DMS 273 (cell line): ENCODE data around the gene TWNK.
"Not testable (repeated sequence)": the region's sequence is repeated elsewhere in the genome, so short reads cannot be mapped to it uniquely, and the experiment has no call there.

ENCODE experiments used
- DNase-seq: peaks from one replicate; lab custom pipeline; 2025; ENCODE audit not compliant: unreplicated experiment; lab: John Stamatoyannopoulos, UW

TWNK gene

GRCh38 chr10:101029520-101030295 lies 42.4 kb downstream of the TWNK start:
- DNase-seq, result no peak

GRCh38 chr10:101030496-101031127 lies 43.3 kb downstream of the TWNK start:
- DNase-seq, result no peak

GRCh38 chr10:101031128-101031795 lies 43.9 kb downstream of the TWNK start, which contains the start of the genes PDZD7 and SFXN3:
PDZD7 (minus strand) TSS chr10:101031129; CDS start chr10:101030219, 910 bp downstream.
SFXN3 (plus strand) TSS chr10:101031234; CDS start chr10:101034695, 3,461 bp downstream.
- peak; percentile 93 for DNase-seq

- DNase-seq, result peak; percentile 67
Measured at GRCh38 chr10:101031796-101032636, 44.7 kb downstream of the TWNK start.

GRCh38 chr10:101032637-101033224 lies 45.4 kb downstream of the TWNK start:
- peak; percentile 89 for DNase-seq

GRCh38 chr10:101033276-101033675 lies 45.9 kb downstream of the TWNK start:
- DNase-seq, result no peak

GRCh38 chr10:101034404-101034803 lies 47.1 kb downstream of the TWNK start:
- DNase-seq, result not testable (repeated sequence)

GRCh38 chr10:101035314-101035713 lies 48.0 kb downstream of the TWNK start:
- no peak for DNase-seq

- DNase-seq, result no peak
Measured at GRCh38 chr10:101035916-101036702, 48.8 kb downstream of the TWNK start.

- no peak for DNase-seq
Measured at GRCh38 chr10:101036726-101037125, 49.4 kb downstream of the TWNK start.

- DNase-seq, result no peak
Measured at GRCh38 chr10:101038484-101038883, 51.1 kb downstream of the TWNK start.

- DNase-seq, result no peak
Measured at GRCh38 chr10:101040061-101040460, 52.7 kb downstream of the TWNK start.

- no peak for DNase-seq
Measured at GRCh38 chr10:101040851-101041250, 53.5 kb downstream of the TWNK start.

- peak; percentile 86 for DNase-seq
Measured at GRCh38 chr10:101041252-101041761, 54.0 kb downstream of the TWNK start.

- DNase-seq, result no peak
Measured at GRCh38 chr10:101042118-101042517, 54.8 kb downstream of the TWNK start.

GRCh38 chr10:101042667-101043362 lies 55.5 kb downstream of the TWNK start:
- DNase-seq, result peak; percentile 96

- peak; percentile 36 for DNase-seq
Measured at GRCh38 chr10:101043363-101043707, 56.0 kb downstream of the TWNK start.
